ENCODE measurements around the gene SYCN. TPM values are rescaled to one million over a fixed set of nuclear protein-coding genes. Genes with fewer than 3 reads are reported as not detected.

Gene SYCN
- total RNA-seq, 1 donor from 2014 or later = not detected

- ATAC-seq (ENCODE audit: low read depth) (no peak), DNase-seq (no peak)
- POLR2A ChIA-PET = no interaction called here
- H3K4me3 Mint-ChIP-seq = no peak overlapping the region
- no peak for TF ChIP-seq CTCF (IDR thresholded peaks at IDR 0.05)
- H3K27me3 Mint-ChIP-seq = peaks cover 7% of the 10 kb centered on the region
- H3K36me3 Mint-ChIP-seq (ENCODE audit: low read depth) = no peaks in the 10 kb centered on the region
- CTCF ChIA-PET = interaction anchor here (1.2 kb wide), 1 partner anchor 87 kb away, joined by 3 read pairs; no protein-coding TSS in a partner anchor
- no peaks in the 10 kb centered on the region for H3K4me1 Mint-ChIP-seq
- no peaks in the 10 kb centered on the region for H3K9me3 Mint-ChIP-seq
- intact Hi-C loops (cut with micrococcal nuclease) = no loop called here
- H3K27ac Mint-ChIP-seq = no peak overlapping the region
Observed at GRCh38 chr19:39209196-39209595, 5.1 kb upstream of the SYCN start.

- POLR2A ChIA-PET = no interaction called here
- DNase-seq (no peak), ATAC-seq (ENCODE audit: low read depth) (no peak)
- H3K36me3 Mint-ChIP-seq (ENCODE audit: low read depth) = no peaks in the 10 kb centered on the region
- H3K27ac Mint-ChIP-seq = no peak overlapping the region
- intact Hi-C loops (cut with micrococcal nuclease) = no loop called here
- H3K4me1 Mint-ChIP-seq = no peaks in the 10 kb centered on the region
- TF ChIP-seq CTCF (IDR thresholded peaks at IDR 0.05) = no peak
- no peak overlapping the region for H3K4me3 Mint-ChIP-seq
- H3K27me3 Mint-ChIP-seq = peaks cover 11% of the 10 kb centered on the region
- no peaks in the 10 kb centered on the region for H3K9me3 Mint-ChIP-seq
- CTCF ChIA-PET = interaction anchor here (1.2 kb wide), 1 partner anchor 86 kb away, joined by 3 read pairs; no protein-coding TSS in a partner anchor
Observed at GRCh38 chr19:39208175-39208795, 4.2 kb upstream of the SYCN start.

- no peaks in the 10 kb centered on the region for H3K4me1 Mint-ChIP-seq
- DNase-seq (no peak), ATAC-seq (ENCODE audit: low read depth) (no peak)
- ChIA-PET POLR2A (no interaction called here), CTCF (no interaction called here)
- peaks cover 17% of the 10 kb centered on the region for H3K27me3 Mint-ChIP-seq
- TF ChIP-seq CTCF (IDR thresholded peaks at IDR 0.05) = no peak
- intact Hi-C loops (cut with micrococcal nuclease) = no loop called here
- no peak overlapping the region for H3K4me3 Mint-ChIP-seq
- H3K9me3 Mint-ChIP-seq = no peaks in the 10 kb centered on the region
- no peaks in the 10 kb centered on the region for H3K36me3 Mint-ChIP-seq (ENCODE audit: low read depth)
- H3K27ac Mint-ChIP-seq = no peak overlapping the region
Observed at GRCh38 chr19:39207293-39207836, 3.3 kb upstream of the SYCN start.

- TF ChIP-seq CTCF (IDR thresholded peaks at IDR 0.05) = no peak
- H3K27me3 Mint-ChIP-seq = peaks cover 28% of the 10 kb centered on the region
- DNase-seq = no peak
- H3K4me1 Mint-ChIP-seq = no peaks in the 10 kb centered on the region
- no peak overlapping the region for H3K4me3 Mint-ChIP-seq
- H3K36me3 Mint-ChIP-seq (ENCODE audit: low read depth) = no peaks in the 10 kb centered on the region
- no peak for ATAC-seq (ENCODE audit: low read depth)
- intact Hi-C loops (cut with micrococcal nuclease) = no loop called here
- ChIA-PET CTCF (no interaction called here), POLR2A (no interaction called here)
- H3K27ac Mint-ChIP-seq = no peak overlapping the region
- H3K9me3 Mint-ChIP-seq = no peaks in the 10 kb centered on the region
Observed at GRCh38 chr19:39206122-39206521, 2.1 kb upstream of the SYCN start.

GRCh38 chr19:39205449-39205764 is 1.3 kb upstream of the SYCN start:
- Mint-ChIP-seq H3K27ac (no peak overlapping the region), H3K9me3 (no peaks in the 10 kb centered on the region), H3K36me3 (ENCODE audit: low read depth) (no peaks in the 10 kb centered on the region), H3K4me1 (no peaks in the 10 kb centered on the region), H3K27me3 (peaks cover 35% of the 10 kb centered on the region), H3K4me3 (no peak overlapping the region)
- intact Hi-C loops (cut with micrococcal nuclease) = no loop called here
- CTCF ChIA-PET = no interaction called here
- DNase-seq = no peak
- TF ChIP-seq CTCF (IDR thresholded peaks at IDR 0.05) = no peak
- POLR2A ChIA-PET = no interaction called here
- ATAC-seq (ENCODE audit: low read depth) = no peak

Data from activated B cell treated with CpG ODN at 0.5 μM for 24 hours (primary cell).